Keratinocyte (primary cell): Measurements from ENCODE around the gene HORMAD1. TPM values are rescaled to one million over a fixed set of nuclear protein-coding genes. Genes with fewer than 3 reads are reported as not detected.
A peak's percentile ranks its signal among the peaks of the same experiment; 100 is the strongest.
"Not testable (repeated sequence)": the region's sequence is repeated elsewhere in the genome, so short reads cannot be mapped to it uniquely, and the experiment has no call there.

Experiments used
- DNase-seq: peaks from one replicate; pipeline ENCODE4 v3.0.0-alpha.2; 2011; ENCODE audit warnings: low read depth, missing footprints, low spot score
- FAIRE-seq: peaks from 2 replicates; lab custom pipeline; 2011; peaks lifted over from hg19 to GRCh38; lab: Jason Lieb, UNC
- H2AFZ ChIP-seq: 2 replicates; pipeline ENCODE4 v1.6.0; 2012; ENCODE audit warnings: low read length, control low read depth, inconsistent platforms; ENCODE audit not compliant: control insufficient read depth
- H3K27ac ChIP-seq: 2 replicates; pipeline ENCODE4 v1.5.1; 2011; ENCODE audit warnings: low read length; ENCODE audit not compliant: control insufficient read depth, insufficient read depth
- H3K27me3 ChIP-seq: 3 replicates; pipeline ENCODE4 v1.6.0; 2011; ENCODE audit warnings: low read length; ENCODE audit not compliant: control insufficient read depth, insufficient read depth; ENCODE audit errors: extremely low read depth
- H3K36me3 ChIP-seq, 2 experiments: 2 replicates in 1 of 2; 3 replicates in 1 of 2; pipeline ENCODE4 v1.5.1; 2011; ENCODE audit warnings: low read length in 2 of 2, mild to moderate bottlenecking in 1 of 2; ENCODE audit not compliant: control insufficient read depth in 2 of 2, insufficient read depth in 2 of 2; ENCODE audit errors: extremely low read depth in 1 of 2
- H3K4me1 ChIP-seq: 3 replicates; pipeline ENCODE4 v1.5.1; 2011; ENCODE audit warnings: low read length; ENCODE audit not compliant: control insufficient read depth, insufficient read depth; ENCODE audit errors: extremely low read depth
- H3K4me2 ChIP-seq: 3 replicates; pipeline ENCODE4 v1.6.0; 2011; ENCODE audit warnings: low read depth, low read length; ENCODE audit not compliant: control insufficient read depth, insufficient read depth; ENCODE audit errors: extremely low read depth
- H3K4me3 ChIP-seq, 3 experiments: fragments of 200-600 bp in 1 of 3; sonication (generic) in 1 of 3; 2 replicates in 2 of 3; 3 replicates in 1 of 3; pipeline ENCODE4 v1.5.1; 2011 to 2016; ENCODE audit warnings: low read length in 3 of 3, mild to moderate bottlenecking in 3 of 3, control low read depth in 2 of 3, inconsistent platforms in 1 of 3, low read depth in 1 of 3, mixed read lengths in 1 of 3, mixed run types in 1 of 3, moderate library complexity in 1 of 3; ENCODE audit not compliant: control insufficient read depth in 2 of 3, insufficient read depth in 2 of 3; ENCODE audit errors: extremely low read depth in 1 of 3
- H3K79me2 ChIP-seq: 2 replicates; pipeline ENCODE4 v1.6.0; 2012; ENCODE audit warnings: low read length; ENCODE audit not compliant: control insufficient read depth, insufficient read depth
- H3K9ac ChIP-seq: 3 replicates; pipeline ENCODE4 v1.6.0; 2011; ENCODE audit warnings: low read length; ENCODE audit not compliant: control insufficient read depth, insufficient read depth; ENCODE audit errors: extremely low read depth
- H3K9me1 ChIP-seq: 3 replicates; pipeline ENCODE4 v1.6.0; 2011; ENCODE audit warnings: low read length; ENCODE audit not compliant: control insufficient read depth, insufficient read depth; ENCODE audit errors: extremely low read depth
- H3K9me3 ChIP-seq: 2 replicates; pipeline ENCODE4 v1.5.1; 2012; ENCODE audit warnings: low read depth, low read length; ENCODE audit not compliant: control insufficient read depth
- H4K20me1 ChIP-seq: 3 replicates; pipeline ENCODE4 v1.6.0; 2011; ENCODE audit warnings: low read length; ENCODE audit not compliant: control insufficient read depth, insufficient read depth; ENCODE audit errors: extremely low read depth
- CTCF ChIP-seq, 3 experiments: IDR thresholded peaks in 1 of 3; conservative IDR thresholded peaks in 1 of 3; optimal IDR thresholded peaks in 1 of 3; 2 replicates in 2 of 3; 3 replicates in 1 of 3; pipeline versions ENCODE3 to v1.5.1; 2011; ENCODE audit warnings: low read length in 3 of 3, mild to moderate bottlenecking in 3 of 3, moderate library complexity in 2 of 3, control low read depth in 1 of 3, inconsistent platforms in 1 of 3; ENCODE audit not compliant: insufficient read depth in 2 of 3; ENCODE audit errors: extremely low read depth in 1 of 3
- EZH2 ChIP-seq: IDR thresholded peaks from one replicate; pipeline ENCODE4 v1.6.1; 2012; ENCODE audit warnings: inconsistent platforms, mild to moderate bottlenecking, low read length, moderate library complexity
- dilution Hi-C: fragments of 300-500 bp; cut with MboI; formaldehyde crosslinking; loops from one replicate; pipeline ENCODE4 v1.7.0; 2020; ENCODE audit warnings: low sequenced_read_pairs; ENCODE audit not compliant: extremely low pct_ligation_motif_present
- polyA plus RNA-seq, 5 experiments: library from polyadenylated mRNA; depleted of rRNA in 3 of 5; stranded (reverse) in 3 of 5; stranded (forward) in 1 of 5; unstranded in 1 of 5; fragments of >200 nt; gene quantifications; 1 replicate in 1 of 5; 2 replicates in 3 of 5; 3 replicates in 1 of 5; pipeline versions ENCODE4 v1.2.1 to v1.2.3, GENCODE V29; 2011 to 2012; ENCODE audit warnings: missing spikeins in 2 of 5, low read depth in 1 of 5, low replicate concordance in 1 of 5

The HORMAD1 gene
- polyA plus RNA-seq, 1 donor (not counting 4 experiments of a cell fraction or from before 2014, with no cell fraction given), result 3.3 TPM

- Histone ChIP-seq H3K79me2 (no peaks in the 10 kb centered on the region), H3K27ac (no peak overlapping the region), H2AFZ (no peak overlapping the region), H3K9ac (no peak overlapping the region), H3K4me2 (no peak overlapping the region), H3K36me3 (peaks cover 4 to 13% of the 10 kb centered on the region in 2 experiments), H3K9me1 (no peaks in the 10 kb centered on the region), H3K27me3 (no peaks in the 10 kb centered on the region), H3K4me3 (no peak overlapping the region), H4K20me1 (no peaks in the 10 kb centered on the region), H3K4me1 (peaks cover 14% of the 10 kb centered on the region), H3K9me3 (peaks cover 2% of the 10 kb centered on the region)
- FAIRE-seq (no peak), DNase-seq (no peak)
- dilution Hi-C loops, result no loop called here
- TF ChIP-seq CTCF (optimal IDR thresholded peaks at IDR 0.05 in 1 of 3, IDR thresholded peaks at IDR 0.05 in 1 of 3, conservative IDR thresholded peaks at IDR 0.05 in 1 of 3; ENCODE audit: extremely low read depth in 1 of 3, insufficient read depth in 2 of 3, low read length in 3 of 3) (no peak), EZH2 (no peak)
Measured at GRCh38 chr1:150660584-150660983, 60.1 kb downstream of the HORMAD1 start.

DNA sequence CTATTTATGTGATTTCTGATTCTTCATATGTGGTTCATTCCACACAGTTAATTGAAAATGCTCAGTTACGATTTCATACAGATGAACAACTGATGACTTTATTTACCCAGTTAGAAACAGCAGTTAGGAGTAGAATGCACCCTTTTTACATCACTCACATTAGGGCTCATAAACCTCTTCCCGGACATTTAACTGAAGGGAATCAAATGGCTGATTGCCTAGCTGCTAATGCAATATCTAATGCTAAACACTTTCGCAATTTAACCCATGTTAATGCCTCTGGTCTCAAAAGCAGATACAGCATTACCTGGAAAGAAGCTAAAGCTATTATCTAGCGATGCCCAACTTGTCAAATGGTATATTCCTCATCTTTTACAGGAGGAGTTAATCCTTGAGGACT, 63.6 kb downstream of the HORMAD1 start:
- H3K4me1 ChIP-seq, result peaks cover 22% of the 10 kb centered on the region
- H3K9me1 ChIP-seq, H3K4me3 ChIP-seq, H3K9me3 ChIP-seq, H3K27ac ChIP-seq, DNase-seq, H3K4me2 ChIP-seq, H3K79me2 ChIP-seq, dilution Hi-C loops, H2AFZ ChIP-seq, H3K27me3 ChIP-seq, FAIRE-seq, H3K9ac ChIP-seq, H4K20me1 ChIP-seq: not testable (repeated sequence)
- H3K36me3 ChIP-seq, result peaks cover 2 to 13% of the 10 kb centered on the region in 2 experiments

- peaks cover 13% of the 10 kb centered on the region for H3K4me1 ChIP-seq
- H4K20me1 ChIP-seq, H3K36me3 ChIP-seq, dilution Hi-C loops, H3K4me3 ChIP-seq, H3K9ac ChIP-seq, DNase-seq, H3K27me3 ChIP-seq, H3K79me2 ChIP-seq, H3K27ac ChIP-seq, FAIRE-seq, H3K9me3 ChIP-seq, H3K9me1 ChIP-seq: not testable (repeated sequence)
- H2AFZ ChIP-seq, result peak overlapping the region; percentile 9
- H3K4me2 ChIP-seq, result peak overlapping the region; percentile 16
Measured at GRCh38 chr1:150654635-150655034, 66.1 kb downstream of the HORMAD1 start.
